Measurements from ENCODE around the gene RGS2. TPM values are rescaled to one million over a fixed set of nuclear protein-coding genes. Genes with fewer than 3 reads are reported as not detected.

RGS2 gene
- total RNA-seq, 1 donor from 2014 or later: 55.2 TPM

- Mint-ChIP-seq H3K9me3 (peaks cover 15% of the 10 kb centered on the region), H3K27me3 (ENCODE audit: low read depth) (no peaks in the 10 kb centered on the region), H3K4me1 (no peaks in the 10 kb centered on the region), H3K4me3 (no peak overlapping the region), H3K36me3 (peaks cover 5% of the 10 kb centered on the region), H3K27ac (no peak overlapping the region)
- no peak for TF ChIP-seq CTCF (IDR thresholded peaks at IDR 0.05; ENCODE audit: unreplicated experiment)
- no peak for DNase-seq (ENCODE audit: low spot score in 2 of 2, unreplicated experiment in 2 of 2)
Measured at GRCh38 chr1:192775631-192776030, 33.2 kb upstream of the RGS2 start.

- H3K4me1 Mint-ChIP-seq: no peaks in the 10 kb centered on the region
- no peak overlapping the region for H3K27ac Mint-ChIP-seq
- peaks cover 5% of the 10 kb centered on the region for H3K36me3 Mint-ChIP-seq
Measured at GRCh38 chr1:192776206-192776605, 32.6 kb upstream of the RGS2 start.

GRCh38 chr1:192776998-192777397, 31.8 kb upstream of the RGS2 start:
- H3K4me3 Mint-ChIP-seq: no peak overlapping the region
- DNase-seq (ENCODE audit: low spot score in 2 of 2, unreplicated experiment in 2 of 2): no peak
- peaks cover 5% of the 10 kb centered on the region for H3K36me3 Mint-ChIP-seq

More at GRCh38 chr1:192776206-192776605, 32.6 kb upstream of the RGS2 start:
- H3K27me3 Mint-ChIP-seq (ENCODE audit: low read depth): no peaks in the 10 kb centered on the region
- no peak overlapping the region for H3K4me3 Mint-ChIP-seq
- TF ChIP-seq CTCF (IDR thresholded peaks at IDR 0.05; ENCODE audit: unreplicated experiment): no peak
- H3K9me3 Mint-ChIP-seq: peaks cover 18% of the 10 kb centered on the region
- DNase-seq (ENCODE audit: low spot score in 2 of 2, unreplicated experiment in 2 of 2): no peak

GRCh38 chr1:192783791-192784190, 25.0 kb upstream of the RGS2 start:
- Mint-ChIP-seq H3K4me3 (no peak overlapping the region), H3K9me3 (peaks cover 37% of the 10 kb centered on the region), H3K27ac (no peak overlapping the region), H3K4me1 (peaks cover 32% of the 10 kb centered on the region), H3K27me3 (ENCODE audit: low read depth) (no peaks in the 10 kb centered on the region), H3K36me3 (peaks cover 5% of the 10 kb centered on the region)
- DNase-seq (ENCODE audit: low spot score in 2 of 2, unreplicated experiment in 2 of 2): no peak
- TF ChIP-seq CTCF (IDR thresholded peaks at IDR 0.05; ENCODE audit: unreplicated experiment): no peak

More at GRCh38 chr1:192776998-192777397, 31.8 kb upstream of the RGS2 start:
- Mint-ChIP-seq H3K27me3 (ENCODE audit: low read depth) (no peaks in the 10 kb centered on the region), H3K27ac (no peak overlapping the region), H3K9me3 (peaks cover 25% of the 10 kb centered on the region), H3K4me1 (no peaks in the 10 kb centered on the region)
- TF ChIP-seq CTCF (IDR thresholded peaks at IDR 0.05; ENCODE audit: unreplicated experiment): no peak

- Mint-ChIP-seq H3K9me3 (peaks cover 33% of the 10 kb centered on the region), H3K27me3 (ENCODE audit: low read depth) (no peaks in the 10 kb centered on the region), H3K4me1 (peaks cover 32% of the 10 kb centered on the region), H3K36me3 (peaks cover 2% of the 10 kb centered on the region), H3K27ac (no peak overlapping the region), H3K4me3 (no peak overlapping the region)
- TF ChIP-seq CTCF (IDR thresholded peaks at IDR 0.05; ENCODE audit: unreplicated experiment): no peak
- no peak for DNase-seq (ENCODE audit: low spot score in 2 of 2, unreplicated experiment in 2 of 2)
Measured at GRCh38 chr1:192784397-192784796, 24.4 kb upstream of the RGS2 start.

- no peak for TF ChIP-seq CTCF (IDR thresholded peaks at IDR 0.05; ENCODE audit: unreplicated experiment)
- Mint-ChIP-seq H3K36me3 (no peaks in the 10 kb centered on the region), H3K27ac (peak overlapping the region; percentile 90), H3K4me3 (no peak overlapping the region), H3K9me3 (peaks cover 15% of the 10 kb centered on the region), H3K4me1 (peaks cover 32% of the 10 kb centered on the region), H3K27me3 (ENCODE audit: low read depth) (no peaks in the 10 kb centered on the region)
- DNase-seq (ENCODE audit: low spot score in 2 of 2, unreplicated experiment in 2 of 2): no peak
Measured at GRCh38 chr1:192786576-192786975, 22.3 kb upstream of the RGS2 start.
